GM12878 (cell line): ENCODE results near the gene HCFC1. TPM values are rescaled to one million over a fixed set of nuclear protein-coding genes. Genes with fewer than 3 reads are reported as not detected.

Experiments
- ATAC-seq: fragments of 200-7000 bp; cut with Tn5 transposase; 3 replicates; pipeline ENCODE4 v1.9.1; 2020; ENCODE audit warnings: mild to moderate bottlenecking, moderate library complexity
- BruUV-seq: library from RNA; stranded (reverse); fragments of 400-500 nt; replicated peaks from 2 replicates; lab custom pipeline; 2021; lab: Mats Ljungman, UMichigan
- CTCF ChIA-PET: fragments of 300-600 bp; sonication (Branson Sonifier 250); formaldehyde crosslinking; extraction: SDS; loops from one replicate; lab custom pipeline; 2021; ENCODE audit warnings: inconsistent platforms; lab: Yijun Ruan, JAX
- POLR2A ChIA-PET: fragments of 350-600 bp; formaldehyde crosslinking; extraction: SDS; loops from one replicate; lab custom pipeline; 2021; ENCODE audit warnings: inconsistent platforms; lab: Charles Lee
- RAD21 ChIA-PET: fragments of 300-600 bp; sonication (Branson Sonifier 250); formaldehyde crosslinking; loops from one replicate; lab custom pipeline; 2023; ENCODE audit warnings: antibody characterized with exemption; ENCODE audit not compliant: unreplicated experiment; lab: Charles Lee
- SMC1A ChIA-PET: fragments of 300-600 bp; sonication (Branson Sonifier 250); formaldehyde crosslinking; loops from one replicate; lab custom pipeline; 2023; ENCODE audit not compliant: unreplicated experiment, uncharacterized antibody; lab: Charles Lee
- DNase-seq: peaks from one replicate; pipeline ENCODE4 v3.0.0-alpha.2; 2011; ENCODE audit warnings: low read depth, low spot score
- FAIRE-seq: peaks from 3 replicates; lab custom pipeline; 2011; peaks lifted over from hg19 to GRCh38; lab: Jason Lieb, UNC
- H2AFZ ChIP-seq: 2 replicates; pipeline ENCODE4 v1.6.0; 2011; ENCODE audit warnings: low read depth, low read length, control low read depth; ENCODE audit not compliant: control insufficient read depth
- H3K27ac ChIP-seq: 2 replicates; pipeline ENCODE4 v1.5.1; 2011; ENCODE audit warnings: control low read depth; ENCODE audit not compliant: control insufficient read depth, insufficient read depth
- H3K27me3 ChIP-seq, 2 experiments: replicated peaks in 1 of 2; 2 replicates each; pipeline versions ENCODE4 v1.6.0 to v1.6.1; 2011; ENCODE audit warnings: low read length in 1 of 2; ENCODE audit not compliant: control insufficient read depth in 2 of 2, insufficient read depth in 2 of 2
- H3K36me3 ChIP-seq, 2 experiments: 2 replicates each; pipeline ENCODE4 v1.5.1; 2011; ENCODE audit warnings: low read length in 1 of 2; ENCODE audit not compliant: control insufficient read depth in 2 of 2, insufficient read depth in 2 of 2
- H3K4me1 ChIP-seq: 2 replicates; pipeline ENCODE4 v1.6.1; 2011; ENCODE audit warnings: mild to moderate bottlenecking, low read length, moderate library complexity, mixed read lengths; ENCODE audit not compliant: control insufficient read depth, insufficient read depth
- H3K4me2 ChIP-seq: 2 replicates; pipeline ENCODE4 v1.6.0; 2011; ENCODE audit warnings: control low read depth; ENCODE audit not compliant: control insufficient read depth, insufficient read depth
- H3K4me3 ChIP-seq: fragments of 200-600 bp; sonication (generic); 2 replicates; pipeline ENCODE4 v1.5.1; 2016
- H3K79me2 ChIP-seq: 2 replicates; pipeline ENCODE4 v1.6.0; 2011; ENCODE audit warnings: low read length; ENCODE audit not compliant: control insufficient read depth, insufficient read depth
- H3K9ac ChIP-seq: 2 replicates; pipeline ENCODE4 v1.8.0; 2011; ENCODE audit warnings: low read length, control low read depth, mixed read lengths; ENCODE audit not compliant: control insufficient read depth, insufficient read depth
- H3K9me3 ChIP-seq: replicated peaks from 3 replicates; pipeline ENCODE4 v1.5.1; 2011; ENCODE audit warnings: mild to moderate bottlenecking, low read length; ENCODE audit not compliant: control insufficient read depth, insufficient read depth
- H4K20me1 ChIP-seq: 2 replicates; pipeline ENCODE4 v1.6.0; 2011; ENCODE audit not compliant: control insufficient read depth, insufficient read depth
- BACH1 ChIP-seq: fragments of 450-650 bp; IDR thresholded peaks from 2 replicates; pipeline ENCODE4 v1.6.1; 2017; ENCODE audit warnings: mild to moderate bottlenecking, borderline replicate concordance
- CBFB ChIP-seq: IDR thresholded peaks from 2 replicates; pipeline ENCODE4 v1.6.1; 2016; ENCODE audit warnings: antibody characterized with exemption, low read depth
- CBX3 ChIP-seq: fragments of 200-600 bp; sonication (generic); IDR thresholded peaks from 2 replicates; pipeline ENCODE4 v1.6.1; 2016; ENCODE audit warnings: low read depth, borderline replicate concordance
- ETV6 ChIP-seq, 2 experiments: fragments of 450-650 bp in 1 of 2; IDR thresholded peaks in 1 of 2; conservative IDR thresholded peaks in 1 of 2; 2 replicates each; pipeline ENCODE4 v1.6.1; 2014; ENCODE audit warnings: antibody characterized with exemption in 1 of 2, borderline replicate concordance in 1 of 2, low read depth in 1 of 2, mild to moderate bottlenecking in 1 of 2, moderate library complexity in 1 of 2
- HDGF ChIP-seq: fragments of 450-650 bp; IDR thresholded peaks from 2 replicates; pipeline ENCODE4 v1.6.1; 2016; ENCODE audit warnings: antibody characterized with exemption
- NBN ChIP-seq: fragments of 450-650 bp; IDR thresholded peaks from 2 replicates; pipeline ENCODE4 v1.6.1; 2016
- NFYB ChIP-seq: IDR thresholded peaks from 2 replicates; pipeline ENCODE4 v1.6.1; 2011; ENCODE audit warnings: low read depth, mild to moderate bottlenecking, low read length, improper control_type of control experiment, moderate library complexity; ENCODE audit not compliant: insufficient read depth
- NR2F1 ChIP-seq: fragments of 450-650 bp; conservative IDR thresholded peaks from 2 replicates; pipeline ENCODE4 v1.6.1; 2017; ENCODE audit warnings: mild to moderate bottlenecking
- SREBF1 ChIP-seq: IDR thresholded peaks from 2 replicates; pipeline ENCODE4 v1.6.1; 2012; ENCODE audit warnings: mild to moderate bottlenecking, low read length
- ZSCAN29 ChIP-seq: fragments of 450-650 bp; IDR thresholded peaks from 2 replicates; pipeline ENCODE4 v1.6.1; 2017; ENCODE audit warnings: mild to moderate bottlenecking, moderate library complexity
- WGBS: methylation state at CpG from one replicate; pipeline ENCODE4 v1.1.6; 2016; ENCODE audit warnings: low lambda C conversion rate; ENCODE audit not compliant: insufficient replicate concordance, insufficient coverage; ENCODE audit errors: missing lambda C conversion rate; 5-methylcytosine and 5-hydroxymethylcytosine counted together
- in situ Hi-C: fragments of 300-500 bp; cut with MboI; formaldehyde crosslinking; loops from 9 replicates; pipeline ENCODE4 v1.14.3; 2018; ENCODE audit warnings: mixed read lengths
- intact Hi-C: fragments of 100-400 bp; cut with micrococcal nuclease; formaldehyde crosslinking; loops from one replicate; pipeline ENCODE4 v1.14.2; 2022; ENCODE audit not compliant: unreplicated experiment
- polyA plus RNA-seq, 11 experiments: library from polyadenylated mRNA; depleted of rRNA in 4 of 11; unstranded in 6 of 11; stranded (reverse) in 5 of 11; fragments of >200 nt; fragmentation: Nextera tagmentation in 4 of 11; fragmentation: Illumina TruSeq in 1 of 11; extraction: Ambion mirVana in 4 of 11; extraction: Trizol in 1 of 11; gene quantifications; 1 replicate in 1 of 11; 2 replicates in 10 of 11; pipeline versions ENCODE4 v1.2.1 to v1.2.3, GENCODE V29; 2011 to 2016; ENCODE audit warnings: inconsistent platforms in 2 of 11, missing spikeins in 2 of 11, low read depth in 1 of 11
- total RNA-seq, 4 experiments: library from RNA; depleted of rRNA in 3 of 4; stranded (reverse); fragments of >200 nt in 3 of 4; fragmentation: Illumina TruSeq in 1 of 4; extraction: Trizol in 1 of 4; gene quantifications; 2 replicates each; pipeline versions ENCODE4 v1.2.1 to v1.2.3, GENCODE V29; 2013 to 2021
- TF ChIP-seq, protein P1 (sequence below): IDR thresholded peaks from 2 replicates; pipeline ENCODE4 v1.6.1; 2011; ENCODE audit warnings: borderline replicate concordance, low read depth, mild to moderate bottlenecking, moderate library complexity, low read length; ENCODE audit not compliant: insufficient read depth, poor library complexity, severe bottlenecking

Gene HCFC1
- total and polyA plus RNA-seq, 10 of the 15 experiments (the other 5 are each of a cell fraction or from before 2014, with no cell fraction given): 3.9 to 92.7 (median 23.5) TPM

DNA sequence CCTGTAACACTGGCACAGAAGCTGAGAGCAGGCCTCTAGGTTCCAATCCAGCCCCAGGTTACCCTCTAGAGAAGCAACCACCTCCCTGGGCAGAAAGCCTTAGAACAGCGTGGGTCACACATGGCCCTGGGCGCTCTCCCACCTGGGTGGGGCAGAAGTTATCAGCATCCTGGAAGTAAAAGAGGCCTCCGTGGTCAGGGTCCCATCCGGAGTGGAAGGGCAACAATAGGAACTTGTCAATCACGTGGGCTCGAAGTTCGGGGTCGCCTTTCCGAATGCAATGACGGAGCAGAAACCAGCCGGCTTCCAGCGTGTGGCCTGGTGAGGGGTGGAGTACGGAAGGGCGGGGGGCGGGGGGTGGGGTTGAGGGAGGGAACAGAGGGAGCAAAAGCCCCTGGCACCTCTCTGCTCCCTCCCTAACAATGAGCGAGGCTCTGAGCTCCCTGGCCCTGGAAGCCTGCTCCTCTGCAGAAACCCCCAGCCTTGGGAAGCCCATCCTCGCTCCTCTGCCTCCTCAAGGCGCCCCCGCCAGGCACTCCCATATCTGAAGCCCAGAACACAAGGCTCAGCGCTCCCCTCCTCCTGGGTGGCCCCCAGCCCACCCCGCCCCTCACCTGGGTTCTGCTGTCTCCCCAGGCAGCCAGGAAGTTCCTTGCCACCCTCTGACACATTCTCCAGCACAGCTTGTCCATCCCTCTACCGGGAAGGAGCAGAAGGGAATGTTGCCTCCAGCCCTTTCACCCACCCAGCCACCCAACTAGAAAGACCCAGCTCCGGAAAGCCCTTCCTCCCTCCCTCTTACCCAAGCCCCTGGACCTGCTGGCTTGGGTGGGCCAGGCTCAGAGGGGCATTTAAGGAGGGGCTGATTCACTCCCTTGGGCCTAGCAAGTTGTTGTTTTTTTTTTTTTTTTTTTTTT is 30.0 kb downstream of the HCFC1 start:
- Histone ChIP-seq H3K4me2 (no peak overlapping the region), H3K36me3 (no peaks in the 10 kb centered on the region), H3K9ac (no peak overlapping the region), H3K79me2 (no peaks in the 10 kb centered on the region), H2AFZ (no peak overlapping the region), H3K9me3 (no peaks in the 10 kb centered on the region), H3K27ac (no peak overlapping the region), H3K4me3 (no peak overlapping the region), H4K20me1 (no peaks in the 10 kb centered on the region), H3K4me1 (no peaks in the 10 kb centered on the region), H3K27me3 (no peaks in the 10 kb centered on the region)
- ChIA-PET POLR2A (interaction anchor here (0.7 kb wide), 1 partner anchor 164 kb away, joined by 6 read pairs; no protein-coding TSS in a partner anchor), CTCF (no interaction called here), SMC1A (no interaction called here), RAD21 (no interaction called here)
- no peak for FAIRE-seq
- no peak for DNase-seq
- no peak for ATAC-seq
- intact Hi-C loops: no loop called here
- no TSS peak for BruUV-seq
- 34% methylated on average over 22 of the region's 23 CpGs for WGBS
- in situ Hi-C loops: no loop called here
- no peak for TF ChIP-seq NFYB
- no peak for TF ChIP-seq BACH1
- TF ChIP-seq SREBF1: no peak
- TF ChIP-seq CBFB: no peak

DNA sequence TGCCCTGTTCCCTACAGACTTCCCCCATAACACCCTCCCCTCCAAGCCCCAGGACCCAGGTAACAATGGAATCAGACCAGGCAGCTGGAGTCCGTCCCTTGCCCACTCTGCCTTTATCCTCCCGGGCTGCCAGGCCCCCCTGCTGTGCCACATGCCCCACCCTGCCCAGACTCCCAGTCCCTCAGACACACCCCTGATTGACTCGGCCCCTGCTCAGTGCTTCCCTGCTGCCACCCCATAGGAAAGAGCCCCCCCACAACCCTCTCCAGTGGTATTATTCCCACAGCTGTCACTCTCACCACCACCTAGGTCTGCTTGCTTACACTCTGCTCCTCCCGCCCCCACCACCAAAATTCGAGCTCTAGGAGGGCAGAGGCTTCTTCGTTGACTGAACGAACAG is 32.0 kb downstream of the HCFC1 start:
- SMC1A ChIA-PET: no interaction called here
- no peak for ATAC-seq
- POLR2A ChIA-PET: interaction anchor here (0.6 kb wide), 1 partner anchor 13 kb away, joined by 3 read pairs; no protein-coding TSS in a partner anchor
- no peak overlapping the region for H3K9ac ChIP-seq
- DNase-seq: no peak
- H3K27me3 ChIP-seq: no peaks in the 10 kb centered on the region
- H3K4me2 ChIP-seq: no peak overlapping the region
- intact Hi-C loops (no loop called here), in situ Hi-C loops (no loop called here)
- RAD21 ChIA-PET: no interaction called here
- 37% methylated on average over 6 of the region's 7 CpGs for WGBS
- H3K9me3 ChIP-seq: no peaks in the 10 kb centered on the region
- no peak overlapping the region for H2AFZ ChIP-seq
- H4K20me1 ChIP-seq: no peaks in the 10 kb centered on the region
- CTCF ChIA-PET: interaction anchor here (2.1 kb wide), 1 partner anchor 10 kb away, joined by 6 read pairs; no protein-coding TSS in a partner anchor
- H3K36me3 ChIP-seq: no peaks in the 10 kb centered on the region
- no peak overlapping the region for H3K4me3 ChIP-seq
- no peaks in the 10 kb centered on the region for H3K4me1 ChIP-seq
- no TSS peak for BruUV-seq
- TF ChIP-seq NBN: no peak
- TF ChIP-seq HDGF: no peak
- no peak for TF ChIP-seq NR2F1
- no peak for TF ChIP-seq ZSCAN29
- TF ChIP-seq, protein P1, sequence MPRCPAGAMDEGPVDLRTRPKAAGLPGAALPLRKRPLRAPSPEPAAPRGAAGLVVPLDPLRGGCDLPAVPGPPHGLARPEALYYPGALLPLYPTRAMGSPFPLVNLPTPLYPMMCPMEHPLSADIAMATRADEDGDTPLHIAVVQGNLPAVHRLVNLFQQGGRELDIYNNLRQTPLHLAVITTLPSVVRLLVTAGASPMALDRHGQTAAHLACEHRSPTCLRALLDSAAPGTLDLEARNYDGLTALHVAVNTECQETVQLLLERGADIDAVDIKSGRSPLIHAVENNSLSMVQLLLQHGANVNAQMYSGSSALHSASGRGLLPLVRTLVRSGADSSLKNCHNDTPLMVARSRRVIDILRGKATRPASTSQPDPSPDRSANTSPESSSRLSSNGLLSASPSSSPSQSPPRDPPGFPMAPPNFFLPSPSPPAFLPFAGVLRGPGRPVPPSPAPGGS: no peak
- TF ChIP-seq ETV6 (conservative IDR thresholded peaks at IDR 0.05 in 1 of 2, IDR thresholded peaks at IDR 0.05 in 1 of 2; ENCODE audit: borderline replicate concordance in 1 of 2, low read depth in 1 of 2): no peak
- no peak for TF ChIP-seq SREBF1
- TF ChIP-seq CBX3: no peak
- FAIRE-seq: no peak
- peaks cover 3% of the 10 kb centered on the region for H3K79me2 ChIP-seq
- H3K27ac ChIP-seq: no peak overlapping the region
